ENCODE results near the gene PRKAG2. TPM values are rescaled to one million over a fixed set of nuclear protein-coding genes. Genes with fewer than 3 reads are reported as not detected.

Gene PRKAG2
- total RNA-seq, 4 donors from 2014 or later, result 25.1 to 57.8 (median 46.7) TPM

DNA sequence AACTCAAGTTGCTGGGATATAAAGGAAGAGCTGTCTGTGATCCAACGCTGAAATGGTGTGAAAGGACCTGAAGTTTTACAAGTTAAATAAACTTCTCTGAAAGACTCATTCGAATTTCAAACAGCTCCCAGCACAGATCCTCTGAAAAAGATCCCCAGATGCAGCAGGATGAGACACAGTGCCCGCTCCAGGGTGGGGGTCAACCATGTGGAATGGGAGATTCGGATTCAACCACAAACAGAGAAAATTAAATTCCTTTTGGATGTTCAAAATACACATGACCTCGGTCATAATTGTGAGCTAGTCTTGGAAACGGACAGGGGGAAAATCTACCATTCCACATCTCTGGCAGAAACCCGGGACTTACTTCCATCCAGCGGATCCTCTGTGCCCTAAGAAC, 119.6 kb downstream of the PRKAG2 start:
- Histone ChIP-seq H3K36me3 (no peaks in the 10 kb centered on the region), H3K4me1 (peaks cover 20 to 47% (median 24%) of the 10 kb centered on the region in 4 donors), H3K27ac (peak overlapping the region; percentile 70 to 83 (median 76)), H3K27me3 (no peaks in the 10 kb centered on the region), H3K4me3 (no peak overlapping the region), H3K9me3 (no peaks in the 10 kb centered on the region)
- TF ChIP-seq EP300 (IDR thresholded peaks at IDR 0.05; ENCODE audit: low read depth) (no peak), POLR2A (IDR thresholded peaks at IDR 0.05) (no peak), POLR2AphosphoS5 (IDR thresholded peaks at IDR 0.05) (no peak)
- TF ChIP-seq, protein P1, sequence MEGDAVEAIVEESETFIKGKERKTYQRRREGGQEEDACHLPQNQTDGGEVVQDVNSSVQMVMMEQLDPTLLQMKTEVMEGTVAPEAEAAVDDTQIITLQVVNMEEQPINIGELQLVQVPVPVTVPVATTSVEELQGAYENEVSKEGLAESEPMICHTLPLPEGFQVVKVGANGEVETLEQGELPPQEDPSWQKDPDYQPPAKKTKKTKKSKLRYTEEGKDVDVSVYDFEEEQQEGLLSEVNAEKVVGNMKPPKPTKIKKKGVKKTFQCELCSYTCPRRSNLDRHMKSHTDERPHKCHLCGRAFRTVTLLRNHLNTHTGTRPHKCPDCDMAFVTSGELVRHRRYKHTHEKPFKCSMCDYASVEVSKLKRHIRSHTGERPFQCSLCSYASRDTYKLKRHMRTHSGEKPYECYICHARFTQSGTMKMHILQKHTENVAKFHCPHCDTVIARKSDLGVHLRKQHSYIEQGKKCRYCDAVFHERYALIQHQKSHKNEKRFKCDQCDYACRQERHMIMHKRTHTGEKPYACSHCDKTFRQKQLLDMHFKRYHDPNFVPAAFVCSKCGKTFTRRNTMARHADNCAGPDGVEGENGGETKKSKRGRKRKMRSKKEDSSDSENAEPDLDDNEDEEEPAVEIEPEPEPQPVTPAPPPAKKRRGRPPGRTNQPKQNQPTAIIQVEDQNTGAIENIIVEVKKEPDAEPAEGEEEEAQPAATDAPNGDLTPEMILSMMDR (IDR thresholded peaks at IDR 0.05), result no peak
- in situ Hi-C loops (cut with MboI; ENCODE audit: low pct_ligation_motif_present in 1 of 4, low pct_unique_long_range_greater_than_20kb in 1 of 4, low sequenced_read_pairs in 3 of 4), result loop anchor here in 3 of 4 donors (25.0 kb wide), 1 partner anchor 395 kb away; no protein-coding TSS in a partner anchor
- DNase-seq, result no peak
- 63 to 75% methylated on average over 7 to 8 of the region's 8 CpGs for WGBS, 2 donors (ENCODE audit: low coverage in 1 of 2)
- intact Hi-C loops (cut with DNase I; ENCODE audit: low total_unique reads), result no loop called here

DNA sequence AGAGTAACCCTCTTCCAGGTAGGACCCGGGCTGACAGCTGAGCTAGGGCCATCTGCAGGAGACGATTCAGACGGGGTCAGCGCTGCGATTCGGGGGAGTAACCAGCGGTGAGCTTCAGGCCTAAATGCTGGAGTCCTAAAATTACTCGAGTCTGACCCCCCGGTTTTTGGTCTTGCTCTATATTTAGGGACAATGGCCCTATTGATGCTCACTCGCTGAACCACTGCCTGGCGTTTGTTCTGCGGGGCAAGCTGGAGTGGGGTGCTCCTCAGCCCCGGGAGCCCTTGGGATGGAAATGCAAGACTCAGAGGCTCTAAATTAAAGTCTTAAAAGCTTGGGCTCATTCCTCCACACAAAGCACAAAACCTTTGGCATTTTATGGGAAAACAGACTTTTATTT, 120.0 kb downstream of the PRKAG2 start:
- no peak for DNase-seq
- Histone ChIP-seq H3K36me3 (no peaks in the 10 kb centered on the region), H3K27ac (peak overlapping the region; percentile 70 to 83 (median 76)), H3K4me3 (no peak overlapping the region), H3K9me3 (no peaks in the 10 kb centered on the region), H3K4me1 (peaks cover 20 to 47% (median 24%) of the 10 kb centered on the region in 4 donors), H3K27me3 (no peaks in the 10 kb centered on the region)
- 91% methylated on average over 13 of the region's 13 CpGs; no CpG with 5 or more reads in 1 of the 2 donors for WGBS, 2 donors (ENCODE audit: low coverage in 1 of 2)
- intact Hi-C loops (cut with DNase I; ENCODE audit: low total_unique reads) (no loop called here), in situ Hi-C loops (cut with MboI; ENCODE audit: low pct_ligation_motif_present in 1 of 4, low pct_unique_long_range_greater_than_20kb in 1 of 4, low sequenced_read_pairs in 3 of 4) (loop anchor here in 3 of 4 donors (25.0 kb wide), 1 partner anchor 395 kb away; no protein-coding TSS in a partner anchor)
- TF ChIP-seq, protein P1 (IDR thresholded peaks at IDR 0.05), result no peak
- TF ChIP-seq POLR2AphosphoS5 (IDR thresholded peaks at IDR 0.05) (no peak), EP300 (IDR thresholded peaks at IDR 0.05; ENCODE audit: low read depth) (no peak), POLR2A (IDR thresholded peaks at IDR 0.05) (no peak)

DNA sequence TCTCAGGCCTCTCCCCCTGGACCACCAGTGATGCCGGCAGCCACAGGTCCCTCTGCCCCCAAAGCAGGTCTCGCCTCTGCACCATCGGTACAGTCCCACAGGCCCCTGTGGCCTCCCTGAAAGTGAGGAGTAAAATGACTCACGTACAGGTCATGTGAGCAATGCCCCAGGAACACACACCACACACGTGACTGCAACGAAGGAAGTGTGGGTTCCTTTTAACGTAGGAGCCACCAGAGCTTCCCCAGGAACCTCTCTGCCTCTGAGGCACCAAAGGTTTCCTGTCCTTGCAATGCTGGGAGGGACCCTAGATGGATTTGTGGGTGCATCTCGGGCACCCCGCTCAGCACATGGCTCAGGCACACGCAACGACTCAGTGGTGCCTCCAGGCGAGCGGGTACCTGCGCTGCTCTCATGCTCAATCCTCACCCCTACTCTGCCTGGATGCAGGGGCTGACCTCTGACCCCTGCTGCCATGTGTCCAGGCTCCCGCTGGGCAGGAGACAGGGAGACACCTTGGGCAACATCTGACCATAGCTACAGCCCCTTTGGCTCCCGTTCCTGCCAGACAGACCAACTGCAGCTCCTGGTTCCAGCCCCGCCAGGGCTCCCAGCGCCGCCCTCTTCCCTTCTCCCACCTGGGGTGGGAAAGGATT, 120.7 kb downstream of the PRKAG2 start:
- intact Hi-C loops (cut with DNase I; ENCODE audit: low total_unique reads) (no loop called here), in situ Hi-C loops (cut with MboI; ENCODE audit: low pct_ligation_motif_present in 1 of 4, low pct_unique_long_range_greater_than_20kb in 1 of 4, low sequenced_read_pairs in 3 of 4) (loop anchor here in 3 of 4 donors (25.0 kb wide), 1 partner anchor 394 kb away; no protein-coding TSS in a partner anchor)
- 87 to 100% methylated on average over 3 to 19 of the region's 19 CpGs for WGBS, 2 donors (ENCODE audit: low coverage in 1 of 2)
- TF ChIP-seq, protein P1 (IDR thresholded peaks at IDR 0.05), result no peak
- TF ChIP-seq POLR2A (IDR thresholded peaks at IDR 0.05), result no peak
- TF ChIP-seq POLR2AphosphoS5 (IDR thresholded peaks at IDR 0.05), result no peak
- no peak for TF ChIP-seq EP300 (IDR thresholded peaks at IDR 0.05; ENCODE audit: low read depth)
- H3K27me3 ChIP-seq, result no peaks in the 10 kb centered on the region
- peak overlapping the region; percentile 70 to 83 (median 76) for H3K27ac ChIP-seq
- no peaks in the 10 kb centered on the region for H3K36me3 ChIP-seq
- H3K9me3 ChIP-seq, result no peaks in the 10 kb centered on the region
- peak; percentile 20 for DNase-seq
- no peak overlapping the region for H3K4me3 ChIP-seq
- peaks cover 20 to 47% (median 24%) of the 10 kb centered on the region in 4 donors for H3K4me1 ChIP-seq

DNA sequence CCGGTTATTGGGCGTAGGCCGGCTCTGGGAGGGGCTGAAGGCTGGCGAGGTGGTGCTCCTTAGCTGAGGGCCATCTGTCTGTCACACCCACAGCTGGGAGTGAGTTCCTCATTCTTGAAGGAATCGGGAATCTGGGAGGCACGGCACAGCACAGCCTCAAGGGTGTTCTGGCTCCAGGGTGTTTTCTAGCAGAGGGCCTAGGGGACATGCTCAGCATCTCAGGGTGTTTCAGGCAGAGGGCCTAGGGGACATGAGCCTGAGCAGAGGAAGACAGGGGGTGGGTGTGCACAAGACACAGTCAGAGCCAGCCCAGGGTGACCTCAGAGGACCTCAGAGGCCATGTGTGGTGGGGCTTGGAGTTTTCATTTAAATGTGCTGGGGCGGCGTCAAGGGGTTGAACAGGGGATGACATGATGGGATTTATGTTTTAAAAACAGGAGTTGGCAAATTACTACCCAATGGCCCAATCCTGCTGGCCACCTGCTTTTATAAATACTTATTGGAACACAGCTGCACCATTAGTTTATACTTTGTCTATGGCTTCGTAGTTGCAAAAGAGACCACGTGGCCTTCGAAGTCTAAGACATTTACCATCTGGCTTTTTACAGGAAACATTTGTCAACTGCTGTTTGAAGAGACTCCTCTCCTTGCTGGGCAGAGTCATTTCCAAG, 121.6 kb downstream of the PRKAG2 start:
- H3K27me3 ChIP-seq, result no peaks in the 10 kb centered on the region
- DNase-seq, result peak; percentile 37
- in situ Hi-C loops (cut with MboI; ENCODE audit: low pct_ligation_motif_present in 1 of 4, low pct_unique_long_range_greater_than_20kb in 1 of 4, low sequenced_read_pairs in 3 of 4) (loop anchor here in 3 of 4 donors (25.0 kb wide), 1 partner anchor 393 kb away; no protein-coding TSS in a partner anchor), intact Hi-C loops (cut with DNase I; ENCODE audit: low total_unique reads) (no loop called here)
- H3K27ac ChIP-seq, result peak overlapping the region; percentile 70 to 83 (median 76)
- TF ChIP-seq, protein P1 (IDR thresholded peaks at IDR 0.05), result no peak
- TF ChIP-seq EP300 (IDR thresholded peaks at IDR 0.05; ENCODE audit: low read depth), result no peak
- TF ChIP-seq POLR2AphosphoS5 (IDR thresholded peaks at IDR 0.05), result peak; percentile 81 to 90 (median 86)
- no peaks in the 10 kb centered on the region for H3K9me3 ChIP-seq
- H3K4me3 ChIP-seq, result no peak overlapping the region
- 58 to 86% methylated on average over 4 to 11 of the region's 11 CpGs for WGBS, 2 donors (ENCODE audit: low coverage in 1 of 2)
- H3K36me3 ChIP-seq, result no peaks in the 10 kb centered on the region
- peaks cover 20 to 47% (median 24%) of the 10 kb centered on the region in 4 donors for H3K4me1 ChIP-seq

All from transverse colon (tissue), 4 donors.